ENCODE measurements around the gene CD36.

Gene CD36

DNA sequence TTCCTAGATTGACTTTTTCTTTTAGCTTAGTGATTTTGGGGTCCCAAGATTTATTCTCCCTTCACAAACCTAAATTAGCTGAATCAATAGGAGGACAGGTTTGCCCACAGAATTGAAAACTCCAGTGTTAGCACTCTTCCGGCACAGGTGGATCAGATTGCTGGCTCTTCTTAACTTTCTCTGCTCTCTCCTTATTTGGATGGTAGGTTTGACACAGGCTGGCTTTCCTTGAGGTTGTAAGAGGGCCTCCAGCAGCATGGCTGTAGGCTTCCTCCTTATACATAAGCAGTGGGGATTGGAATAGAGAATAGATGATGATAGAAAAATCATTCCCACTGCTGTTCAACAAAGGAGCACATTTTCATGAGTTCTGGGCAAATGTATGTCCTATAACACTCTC is 9.4 kb upstream of the CD36 start:
- H3K4me1 ChIP-seq (ENCODE audit: control insufficient read depth, low read depth, low read length) = no peaks in the 10 kb centered on the region
- no peaks in the 10 kb centered on the region for H3K79me1 ChIP-seq (ENCODE audit: low read length)
- H4K5ac ChIP-seq (ENCODE audit: low read length) = no peak overlapping the region
- no peak overlapping the region for H3K9ac ChIP-seq (ENCODE audit: low read length)
- H3K4me2 ChIP-seq (ENCODE audit: low read length) = no peak overlapping the region
- H2BK5ac ChIP-seq (ENCODE audit: low read length) = no peak overlapping the region
- H3K56ac ChIP-seq (ENCODE audit: low read length) = no peak overlapping the region
- no peak overlapping the region for H3K23ac ChIP-seq (ENCODE audit: low read length)
- H2BK120ac ChIP-seq (ENCODE audit: low read depth, low read length) = no peak overlapping the region
- H3K79me2 ChIP-seq (ENCODE audit: control insufficient read depth, insufficient read depth, low read length) = no peaks in the 10 kb centered on the region
- no peak overlapping the region for H3K4me3 ChIP-seq (ENCODE audit: low read length)
- H3K4ac ChIP-seq (ENCODE audit: low read depth, low read length) = no peak overlapping the region
- no peak overlapping the region for H4K8ac ChIP-seq (ENCODE audit: low read depth, low read length)
- H2BK15ac ChIP-seq (replicated peaks; ENCODE audit: low read depth) = no peak overlapping the region
- no peaks in the 10 kb centered on the region for H3K27me3 ChIP-seq (ENCODE audit: insufficient read depth, low read length, poor library complexity)
- WGBS (ENCODE audit: extremely low coverage, insufficient coverage, low lambda C conversion rate) = no CpG with 5 or more reads among the region's 1 CpG
- DNase-seq = peak; percentile 48
- H2AK5ac ChIP-seq (ENCODE audit: low read length) = no peak overlapping the region
- no peak overlapping the region for H3K18ac ChIP-seq (ENCODE audit: low read length)
- no peak overlapping the region for H3K27ac ChIP-seq (ENCODE audit: low read depth, low read length)
- no peaks in the 10 kb centered on the region for H3K36me3 ChIP-seq (ENCODE audit: control insufficient read depth, insufficient read depth, low read length)

DNA sequence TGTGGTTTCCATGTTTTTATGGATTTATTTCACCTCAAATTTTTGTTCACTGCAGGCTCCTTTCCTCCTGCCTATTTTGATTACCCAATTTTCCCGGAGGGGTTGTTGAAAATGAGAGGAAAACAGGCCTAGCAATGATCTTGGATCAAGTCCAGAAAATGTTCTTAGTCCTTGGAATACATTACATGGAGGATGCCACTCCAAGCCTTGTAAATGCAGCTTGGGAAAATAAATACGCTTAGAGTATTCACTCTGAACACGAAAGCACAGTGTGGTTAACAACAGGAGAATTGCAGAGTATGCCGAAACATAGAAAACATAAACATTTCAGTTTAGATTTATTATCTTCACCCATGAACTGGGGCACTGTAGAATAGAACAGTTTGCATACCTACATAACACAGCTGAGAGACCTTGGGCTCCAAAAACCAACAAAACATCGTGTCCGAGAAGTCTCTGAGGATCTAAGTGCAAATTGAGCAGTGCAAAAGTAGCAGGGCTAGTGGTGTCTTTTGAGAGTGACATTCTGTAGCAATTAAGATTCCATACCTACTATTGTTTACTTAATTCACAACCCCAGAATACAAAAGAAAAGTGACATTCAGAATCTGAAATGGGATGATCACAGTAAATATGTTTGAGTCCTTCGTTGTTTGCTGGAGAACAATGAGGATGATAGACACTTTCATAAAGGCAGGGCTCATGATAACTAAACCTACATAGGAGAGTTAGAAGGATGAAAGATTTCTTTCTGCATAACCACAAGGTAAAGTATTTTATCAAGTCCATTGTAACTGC is 7.6 kb upstream of the CD36 start:
- Histone ChIP-seq H3K23ac (ENCODE audit: low read length) (no peak overlapping the region), H3K36me3 (ENCODE audit: control insufficient read depth, insufficient read depth, low read length) (no peaks in the 10 kb centered on the region), H3K18ac (ENCODE audit: low read length) (no peak overlapping the region), H3K56ac (ENCODE audit: low read length) (no peak overlapping the region), H2BK120ac (ENCODE audit: low read depth, low read length) (no peak overlapping the region), H4K8ac (ENCODE audit: low read depth, low read length) (no peak overlapping the region), H2BK15ac (replicated peaks; ENCODE audit: low read depth) (no peak overlapping the region), H3K79me1 (ENCODE audit: low read length) (no peaks in the 10 kb centered on the region), H3K4me3 (ENCODE audit: low read length) (no peak overlapping the region), H2AK5ac (ENCODE audit: low read length) (no peak overlapping the region), H3K4ac (ENCODE audit: low read depth, low read length) (no peak overlapping the region), H3K27me3 (ENCODE audit: insufficient read depth, low read length, poor library complexity) (no peaks in the 10 kb centered on the region), H4K5ac (ENCODE audit: low read length) (no peak overlapping the region), H3K9ac (ENCODE audit: low read length) (no peak overlapping the region), H3K4me1 (ENCODE audit: control insufficient read depth, low read depth, low read length) (no peaks in the 10 kb centered on the region), H3K4me2 (ENCODE audit: low read length) (no peak overlapping the region), H3K27ac (ENCODE audit: low read depth, low read length) (no peak overlapping the region), H2BK5ac (ENCODE audit: low read length) (no peak overlapping the region), H3K79me2 (ENCODE audit: control insufficient read depth, insufficient read depth, low read length) (no peaks in the 10 kb centered on the region)
- no CpG with 5 or more reads among the region's 7 CpGs for WGBS (ENCODE audit: extremely low coverage, insufficient coverage, low lambda C conversion rate)
- no peak for DNase-seq

DNA sequence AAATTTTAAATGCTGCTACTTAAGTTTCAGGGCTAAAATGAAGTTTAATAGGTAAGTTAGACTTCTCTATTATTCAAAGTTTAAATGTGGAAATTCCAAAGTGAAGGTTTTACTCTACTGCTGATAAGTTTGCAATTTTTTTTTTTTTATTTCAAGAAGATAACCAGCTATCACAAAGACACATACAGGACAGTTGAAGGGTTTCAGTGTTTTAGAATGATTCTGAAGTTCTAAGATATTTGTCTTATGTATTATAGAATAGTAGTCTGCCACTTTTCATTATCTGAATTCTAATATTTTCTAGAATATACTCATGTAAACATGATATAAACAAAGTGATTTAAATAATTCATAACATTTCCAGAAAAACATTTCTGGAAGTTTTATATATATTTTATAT is 7.0 kb upstream of the CD36 start:
- Histone ChIP-seq H3K27me3 (ENCODE audit: insufficient read depth, low read length, poor library complexity) (no peaks in the 10 kb centered on the region), H3K18ac (ENCODE audit: low read length) (no peak overlapping the region), H2BK5ac (ENCODE audit: low read length) (no peak overlapping the region), H2BK120ac (ENCODE audit: low read depth, low read length) (no peak overlapping the region), H3K79me2 (ENCODE audit: control insufficient read depth, insufficient read depth, low read length) (no peaks in the 10 kb centered on the region), H4K5ac (ENCODE audit: low read length) (no peak overlapping the region), H2BK15ac (replicated peaks; ENCODE audit: low read depth) (no peak overlapping the region), H3K9ac (ENCODE audit: low read length) (no peak overlapping the region), H3K4me1 (ENCODE audit: control insufficient read depth, low read depth, low read length) (no peaks in the 10 kb centered on the region), H2AK5ac (ENCODE audit: low read length) (no peak overlapping the region), H3K4ac (ENCODE audit: low read depth, low read length) (no peak overlapping the region), H3K56ac (ENCODE audit: low read length) (no peak overlapping the region), H3K27ac (ENCODE audit: low read depth, low read length) (no peak overlapping the region), H3K4me2 (ENCODE audit: low read length) (no peak overlapping the region), H3K79me1 (ENCODE audit: low read length) (no peaks in the 10 kb centered on the region), H3K23ac (ENCODE audit: low read length) (no peak overlapping the region), H4K8ac (ENCODE audit: low read depth, low read length) (no peak overlapping the region), H3K4me3 (ENCODE audit: low read length) (no peak overlapping the region), H3K36me3 (ENCODE audit: control insufficient read depth, insufficient read depth, low read length) (no peaks in the 10 kb centered on the region)
- DNase-seq = no peak

DNA sequence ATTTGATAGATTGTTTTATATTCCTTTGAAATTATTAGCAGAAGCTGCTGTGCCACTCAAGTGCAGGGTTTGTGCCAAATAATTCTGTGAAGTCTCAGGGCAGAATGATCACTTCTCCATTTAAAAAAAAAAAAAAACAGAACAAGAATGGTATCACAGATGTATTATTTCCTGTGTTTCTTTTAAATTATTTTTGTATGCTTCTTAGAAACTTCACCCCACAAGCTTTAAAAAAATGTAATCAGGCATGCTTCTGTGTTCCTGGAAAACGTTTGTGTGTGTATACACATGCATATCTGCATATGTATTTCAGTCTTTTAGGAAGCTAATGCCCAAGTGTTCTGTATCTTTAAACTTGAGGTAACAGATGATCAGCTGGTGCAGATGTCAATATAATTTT is 6.3 kb upstream of the CD36 start:
- no peak overlapping the region for H4K8ac ChIP-seq (ENCODE audit: low read depth, low read length)
- no peak overlapping the region for H2AK5ac ChIP-seq (ENCODE audit: low read length)
- H3K18ac ChIP-seq (ENCODE audit: low read length) = no peak overlapping the region
- no peak overlapping the region for H3K4ac ChIP-seq (ENCODE audit: low read depth, low read length)
- H3K27ac ChIP-seq (ENCODE audit: low read depth, low read length) = no peak overlapping the region
- no peak overlapping the region for H2BK5ac ChIP-seq (ENCODE audit: low read length)
- no peaks in the 10 kb centered on the region for H3K36me3 ChIP-seq (ENCODE audit: control insufficient read depth, insufficient read depth, low read length)
- no CpG with 5 or more reads among the region's 1 CpG for WGBS (ENCODE audit: extremely low coverage, insufficient coverage, low lambda C conversion rate)
- H3K79me1 ChIP-seq (ENCODE audit: low read length) = no peaks in the 10 kb centered on the region
- no peak overlapping the region for H3K56ac ChIP-seq (ENCODE audit: low read length)
- H3K4me2 ChIP-seq (ENCODE audit: low read length) = no peak overlapping the region
- H3K27me3 ChIP-seq (ENCODE audit: insufficient read depth, low read length, poor library complexity) = no peaks in the 10 kb centered on the region
- H3K4me1 ChIP-seq (ENCODE audit: control insufficient read depth, low read depth, low read length) = no peaks in the 10 kb centered on the region
- no peaks in the 10 kb centered on the region for H3K79me2 ChIP-seq (ENCODE audit: control insufficient read depth, insufficient read depth, low read length)
- H3K9ac ChIP-seq (ENCODE audit: low read length) = no peak overlapping the region
- H2BK120ac ChIP-seq (ENCODE audit: low read depth, low read length) = no peak overlapping the region
- no peak overlapping the region for H4K5ac ChIP-seq (ENCODE audit: low read length)
- H2BK15ac ChIP-seq (replicated peaks; ENCODE audit: low read depth) = no peak overlapping the region
- no peak overlapping the region for H3K4me3 ChIP-seq (ENCODE audit: low read length)
- DNase-seq = no peak
- no peak overlapping the region for H3K23ac ChIP-seq (ENCODE audit: low read length)

DNA sequence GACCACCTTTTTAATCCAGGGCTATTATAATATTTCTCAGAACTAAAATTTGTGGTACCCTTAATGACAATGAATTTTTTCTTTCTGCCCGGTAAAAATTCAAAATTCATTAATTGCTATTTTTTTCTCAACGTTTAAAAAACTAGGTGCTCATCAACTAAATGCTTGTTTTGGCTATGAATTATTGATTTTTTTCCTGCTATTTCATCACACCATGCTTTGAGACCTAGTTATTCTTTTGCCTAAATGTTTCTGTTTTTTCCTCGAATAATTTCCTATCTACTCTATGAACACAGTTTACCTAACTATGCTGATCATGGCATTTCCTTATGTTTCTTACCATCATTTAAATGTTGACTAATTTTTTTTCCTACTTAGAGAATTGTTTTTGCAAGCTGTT is 5.6 kb upstream of the CD36 start:
- H3K79me2 ChIP-seq (ENCODE audit: control insufficient read depth, insufficient read depth, low read length) = no peaks in the 10 kb centered on the region
- no peak overlapping the region for H3K23ac ChIP-seq (ENCODE audit: low read length)
- no peak overlapping the region for H4K8ac ChIP-seq (ENCODE audit: low read depth, low read length)
- no peak overlapping the region for H3K9ac ChIP-seq (ENCODE audit: low read length)
- H2BK120ac ChIP-seq (ENCODE audit: low read depth, low read length) = no peak overlapping the region
- no peak overlapping the region for H4K5ac ChIP-seq (ENCODE audit: low read length)
- H3K56ac ChIP-seq (ENCODE audit: low read length) = no peak overlapping the region
- no peak overlapping the region for H2BK5ac ChIP-seq (ENCODE audit: low read length)
- 100% methylated on average over 2 of the region's 3 CpGs for WGBS (ENCODE audit: extremely low coverage, insufficient coverage, low lambda C conversion rate)
- no peak overlapping the region for H3K4me3 ChIP-seq (ENCODE audit: low read length)
- H3K36me3 ChIP-seq (ENCODE audit: control insufficient read depth, insufficient read depth, low read length) = no peaks in the 10 kb centered on the region
- H2BK15ac ChIP-seq (replicated peaks; ENCODE audit: low read depth) = no peak overlapping the region
- H3K4ac ChIP-seq (ENCODE audit: low read depth, low read length) = no peak overlapping the region
- DNase-seq = no peak
- no peaks in the 10 kb centered on the region for H3K27me3 ChIP-seq (ENCODE audit: insufficient read depth, low read length, poor library complexity)
- no peaks in the 10 kb centered on the region for H3K79me1 ChIP-seq (ENCODE audit: low read length)
- no peak overlapping the region for H3K4me2 ChIP-seq (ENCODE audit: low read length)
- H3K27ac ChIP-seq (ENCODE audit: low read depth, low read length) = no peak overlapping the region
- H2AK5ac ChIP-seq (ENCODE audit: low read length) = no peak overlapping the region
- no peaks in the 10 kb centered on the region for H3K4me1 ChIP-seq (ENCODE audit: control insufficient read depth, low read depth, low read length)
- H3K18ac ChIP-seq (ENCODE audit: low read length) = no peak overlapping the region

DNA sequence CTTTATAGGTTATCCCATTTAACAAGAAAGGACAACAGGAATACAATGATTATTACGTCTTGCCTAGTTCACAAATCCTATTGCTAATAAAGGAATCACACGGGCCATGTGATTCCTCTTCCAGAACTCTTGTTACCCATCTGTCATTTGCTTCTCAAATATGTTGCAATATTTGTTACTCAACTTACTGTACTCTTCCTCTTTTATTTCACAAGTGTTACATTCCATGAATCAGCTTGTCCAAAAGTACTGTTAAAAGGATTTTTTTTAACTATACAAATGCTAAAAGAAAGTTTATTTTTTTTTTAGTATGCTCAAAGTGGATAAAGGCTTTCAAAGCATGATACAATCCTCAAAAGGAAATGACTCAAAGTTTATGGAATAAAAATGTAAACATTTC is 3.9 kb upstream of the CD36 start:
- H2BK15ac ChIP-seq (replicated peaks; ENCODE audit: low read depth) = no peak overlapping the region
- no peaks in the 10 kb centered on the region for H3K36me3 ChIP-seq (ENCODE audit: control insufficient read depth, insufficient read depth, low read length)
- H3K4me2 ChIP-seq (ENCODE audit: low read length) = no peak overlapping the region
- H3K27ac ChIP-seq (ENCODE audit: low read depth, low read length) = no peak overlapping the region
- no peak overlapping the region for H3K56ac ChIP-seq (ENCODE audit: low read length)
- H3K23ac ChIP-seq (ENCODE audit: low read length) = no peak overlapping the region
- no peaks in the 10 kb centered on the region for H3K27me3 ChIP-seq (ENCODE audit: insufficient read depth, low read length, poor library complexity)
- WGBS (ENCODE audit: extremely low coverage, insufficient coverage, low lambda C conversion rate) = no CpG with 5 or more reads among the region's 2 CpGs
- no peak overlapping the region for H2BK5ac ChIP-seq (ENCODE audit: low read length)
- H3K79me2 ChIP-seq (ENCODE audit: control insufficient read depth, insufficient read depth, low read length) = no peaks in the 10 kb centered on the region
- H3K18ac ChIP-seq (ENCODE audit: low read length) = no peak overlapping the region
- no peak overlapping the region for H4K8ac ChIP-seq (ENCODE audit: low read depth, low read length)
- no peak overlapping the region for H3K9ac ChIP-seq (ENCODE audit: low read length)
- H4K5ac ChIP-seq (ENCODE audit: low read length) = no peak overlapping the region
- no peak overlapping the region for H2BK120ac ChIP-seq (ENCODE audit: low read depth, low read length)
- no peak overlapping the region for H3K4ac ChIP-seq (ENCODE audit: low read depth, low read length)
- DNase-seq = no peak
- no peaks in the 10 kb centered on the region for H3K79me1 ChIP-seq (ENCODE audit: low read length)
- H2AK5ac ChIP-seq (ENCODE audit: low read length) = no peak overlapping the region
- H3K4me1 ChIP-seq (ENCODE audit: control insufficient read depth, low read depth, low read length) = no peaks in the 10 kb centered on the region
- no peak overlapping the region for H3K4me3 ChIP-seq (ENCODE audit: low read length)
